HG03280 (cell line): ENCODE results near the gene KLHL26.

Experiments used
- ATAC-seq: cut with Tn5 transposase; IDR thresholded peaks from one replicate; pipeline ENCODE4 v1.9.1; 2021; ENCODE audit warnings: mild to moderate bottlenecking, moderate library complexity; ENCODE audit not compliant: unreplicated experiment

Gene KLHL26

GRCh38 chr19:18712981-18713380 is 76.2 kb downstream of the KLHL26 start:
- no peak for ATAC-seq

- no peak for ATAC-seq
These were observed 76.8 kb downstream of the KLHL26 start for GRCh38 chr19:18713550-18714117.

GRCh38 chr19:18715416-18715815 is 78.6 kb downstream of the KLHL26 start:
- no peak for ATAC-seq

GRCh38 chr19:18716857-18717256 is 80.0 kb downstream of the KLHL26 start:
- no peak for ATAC-seq

DNA sequence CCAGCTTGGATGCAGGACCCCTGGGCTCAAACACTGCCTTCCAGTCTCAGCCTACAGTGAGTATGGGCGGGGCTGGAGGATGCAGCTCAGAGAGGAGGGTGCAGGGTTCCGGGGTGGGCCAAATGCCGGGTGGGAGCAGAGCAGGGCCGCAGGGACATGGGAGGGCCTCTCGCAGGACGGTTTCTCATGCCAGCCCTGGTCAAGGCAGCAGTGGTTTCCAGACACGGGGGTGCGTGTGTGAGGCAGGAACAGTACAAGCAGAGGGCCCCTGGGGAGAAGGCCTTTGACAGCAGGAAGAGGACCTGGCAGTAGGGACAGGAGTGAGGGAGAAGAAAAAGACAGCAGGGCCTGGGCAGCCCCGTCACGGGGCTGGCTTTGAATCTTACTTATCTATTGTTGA is 80.8 kb downstream of the KLHL26 start:
- no peak for ATAC-seq

DNA sequence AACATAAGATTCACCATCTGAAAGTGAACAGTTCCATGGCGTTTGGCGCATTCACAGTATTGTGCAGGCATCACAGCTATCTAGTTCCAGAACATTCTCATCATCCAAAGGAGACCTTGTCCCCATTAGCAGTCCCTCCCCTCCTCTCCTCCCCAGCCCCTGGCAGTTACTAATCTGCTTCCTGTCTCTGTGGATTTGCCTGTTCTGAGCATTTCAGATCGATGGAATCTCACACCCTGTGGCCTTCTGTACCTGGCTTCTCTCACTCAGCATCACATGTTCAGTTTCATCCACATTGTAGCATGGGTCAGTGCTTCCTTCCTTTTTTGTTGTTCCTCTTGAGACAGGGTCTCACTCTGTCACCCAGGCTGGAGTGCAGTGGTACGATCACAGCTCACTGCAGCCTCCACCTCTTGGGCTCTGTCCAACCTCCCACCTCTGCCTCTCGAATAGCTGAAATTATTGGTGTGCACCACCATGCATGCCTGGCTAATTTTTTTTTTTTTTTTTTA is 81.2 kb downstream of the KLHL26 start:
- no peak for ATAC-seq

DNA sequence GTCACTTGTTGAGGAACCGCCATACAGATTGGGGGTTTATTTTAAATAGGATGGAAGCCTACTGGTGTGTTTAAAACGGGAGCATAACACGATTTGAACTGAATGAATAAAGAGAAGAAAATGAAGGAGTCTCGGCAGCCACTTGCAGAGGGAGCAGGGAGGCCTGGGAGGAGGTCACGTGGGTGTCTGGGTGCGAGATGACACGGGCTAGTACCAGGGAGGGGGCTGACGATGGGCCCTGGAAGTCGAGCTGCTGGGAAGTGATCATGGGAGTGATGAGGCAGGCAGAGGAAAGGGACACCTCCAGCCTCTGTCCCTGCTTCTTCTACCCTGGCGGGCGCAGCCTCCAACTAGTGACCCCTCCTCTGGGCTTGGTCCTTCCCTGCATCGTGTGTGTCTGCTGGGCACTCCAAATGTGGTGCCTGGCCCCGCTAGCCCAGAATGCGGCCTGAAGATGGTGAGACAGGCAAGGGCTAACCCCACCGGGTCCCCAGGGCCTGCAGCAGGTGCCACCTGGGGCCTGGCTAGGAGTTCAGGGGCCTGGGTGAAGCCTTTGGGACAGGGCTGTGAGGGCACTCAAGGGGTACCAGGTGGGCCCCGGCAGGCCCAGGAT is 82.1 kb downstream of the KLHL26 start:
- ATAC-seq, result no peak

DNA sequence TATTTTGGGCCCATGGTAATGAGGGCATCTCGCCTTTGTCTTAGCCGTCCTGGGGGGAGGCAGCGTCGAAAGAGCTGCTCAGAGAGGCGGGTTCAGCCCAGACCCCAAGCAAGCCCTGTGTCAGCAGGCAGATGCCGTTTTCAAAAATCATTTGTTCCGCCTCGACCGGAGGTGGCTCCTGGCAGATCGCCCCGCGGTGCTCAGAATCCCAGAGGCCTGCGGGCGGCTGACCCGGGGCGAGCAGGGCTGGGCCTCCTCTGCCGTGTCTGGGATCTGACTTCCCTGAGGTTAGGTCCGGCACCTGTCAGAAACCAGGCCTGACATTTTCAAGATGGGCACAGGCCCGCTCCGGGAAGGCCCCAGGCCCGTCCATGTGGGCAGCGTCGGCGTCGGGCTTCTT is 82.7 kb downstream of the KLHL26 start:
- no peak for ATAC-seq
